PC-9 (cell line): ENCODE measurements around the gene MICALL2. TPM values are rescaled to one million over a fixed set of nuclear protein-coding genes. Genes with fewer than 3 reads are reported as not detected.

ENCODE experiments used
- BruUV-seq: library from RNA; stranded (reverse); fragments of 400-500 nt; replicated peaks from 2 replicates; lab custom pipeline; 2021; lab: Mats Ljungman, UMichigan
- CTCF ChIA-PET: fragments of 300-600 bp; sonication (Branson Sonifier 250); formaldehyde crosslinking; loops from one replicate; lab custom pipeline; 2022; ENCODE audit warnings: antibody characterized with exemption; lab: Charles Lee
- POLR2A ChIA-PET: fragments of 300-600 bp; sonication (Branson Sonifier 250); formaldehyde crosslinking; loops from one replicate; lab custom pipeline; 2022; ENCODE audit warnings: antibody characterized with exemption; ENCODE audit not compliant: unreplicated experiment; lab: Charles Lee
- DNase-seq, 2 experiments: peaks; one replicate each; pipeline versions ENCODE4 v3.0.0 to v3.0.0-alpha.2; 2015 to 2022; ENCODE audit warnings: mixed read lengths in 1 of 2
- H2AFZ ChIP-seq: fragments of 200-600 bp; sonication (generic); 2 replicates; pipeline ENCODE4 v1.8.1; 2017; ENCODE audit warnings: antibody characterized with exemption
- H3F3A ChIP-seq: fragments of 200-600 bp; sonication (generic); 2 replicates; pipeline ENCODE4 v1.8.1; 2017; ENCODE audit warnings: antibody characterized with exemption, mild to moderate bottlenecking, low read depth; ENCODE audit not compliant: insufficient read depth
- H3K27ac ChIP-seq: fragments of 200-600 bp; sonication (generic); 2 replicates; pipeline ENCODE4 v1.6.1; 2016; ENCODE audit warnings: mixed run types
- H3K27me3 ChIP-seq: fragments of 200-600 bp; sonication (generic); 2 replicates; pipeline ENCODE4 v1.6.1; 2016; ENCODE audit warnings: low read depth, mixed run types; ENCODE audit not compliant: insufficient read depth
- H3K36me3 ChIP-seq: fragments of 200-600 bp; sonication (generic); 2 replicates; pipeline ENCODE4 v1.6.1; 2016; ENCODE audit warnings: low read depth, mixed run types
- H3K4me1 ChIP-seq: fragments of 200-600 bp; sonication (generic); replicated peaks from 2 replicates; pipeline ENCODE4 v1.6.1; 2016; ENCODE audit warnings: mixed run types; ENCODE audit not compliant: insufficient read depth
- H3K4me2 ChIP-seq: fragments of 200-600 bp; sonication (generic); 2 replicates; pipeline ENCODE4 v1.6.1; 2017; ENCODE audit warnings: mixed run types
- H3K4me3 ChIP-seq: fragments of 200-600 bp; sonication (generic); 2 replicates; pipeline ENCODE4 v1.6.1; 2016; ENCODE audit warnings: mixed run types
- H3K79me2 ChIP-seq: fragments of 200-600 bp; sonication (generic); 2 replicates; pipeline ENCODE4 v1.6.1; 2017; ENCODE audit warnings: low read depth, mixed run types
- H3K9me2 ChIP-seq: fragments of 200-600 bp; sonication (generic); 2 replicates; pipeline ENCODE4 v1.8.1; 2017; ENCODE audit warnings: mild to moderate bottlenecking; ENCODE audit not compliant: insufficient read depth
- H3K9me3 ChIP-seq: fragments of 200-600 bp; sonication (generic); 2 replicates; pipeline ENCODE4 v1.8.1; 2016; ENCODE audit warnings: low read depth; ENCODE audit not compliant: insufficient read depth
- H4K20me1 ChIP-seq: fragments of 200-600 bp; sonication (generic); 2 replicates; pipeline ENCODE4 v1.8.1; 2017; ENCODE audit not compliant: insufficient read depth
- CTCF ChIP-seq: fragments of 200-600 bp; sonication (generic); conservative IDR thresholded peaks from 2 replicates; pipeline ENCODE4 v1.6.1; 2017; ENCODE audit warnings: mixed run types, antibody characterized with exemption, mild to moderate bottlenecking, moderate library complexity
- EZH2 ChIP-seq: fragments of 200-600 bp; sonication (generic); IDR thresholded peaks from 2 replicates; pipeline ENCODE4 v1.8.0; 2017; ENCODE audit warnings: antibody characterized with exemption, low read depth
- intact Hi-C: fragments of 100-400 bp; cut with micrococcal nuclease; formaldehyde crosslinking; loops from one replicate; pipeline ENCODE4 v1.10.0; 2022; ENCODE audit not compliant: unreplicated experiment
- total RNA-seq: library from RNA; stranded (reverse); gene quantifications from 2 replicates; pipeline ENCODE4 v1.2.3, GENCODE V29; 2021

The MICALL2 gene
- total RNA-seq, 1 experiment from 2014 or later: 104 TPM

GRCh38 chr7:1478480-1478879 is 19.2 kb upstream of the MICALL2 start:
- BruUV-seq: no TSS peak
- peaks cover 15% of the 10 kb centered on the region for H4K20me1 ChIP-seq
- no peaks in the 10 kb centered on the region for H3K9me2 ChIP-seq
- H3K4me3 ChIP-seq: no peak overlapping the region
- H3K4me1 ChIP-seq: no peaks in the 10 kb centered on the region
- TF ChIP-seq EZH2 (no peak), CTCF (no peak)
- no peaks in the 10 kb centered on the region for H3K79me2 ChIP-seq
- ChIA-PET CTCF (interaction anchor here (0.5 kb wide), 1 partner anchor 264 kb away, joined by 9 read pairs; no protein-coding TSS in a partner anchor), POLR2A (no interaction called here)
- no peak overlapping the region for H3K27ac ChIP-seq
- 0 out of 2 replicates have a peak, but pooled peaks cover 11% of the 10 kb centered on the region for H3F3A ChIP-seq
- H3K9me3 ChIP-seq: no peaks in the 10 kb centered on the region
- H3K27me3 ChIP-seq: no peaks in the 10 kb centered on the region
- DNase-seq: no peak
- no peak overlapping the region for H2AFZ ChIP-seq
- H3K36me3 ChIP-seq: peaks cover 4% of the 10 kb centered on the region; the same call in 1 of the 2 replicates
- H3K4me2 ChIP-seq: no peak overlapping the region
- intact Hi-C loops: no loop called here

GRCh38 chr7:1476859-1477258 is 17.6 kb upstream of the MICALL2 start:
- CTCF ChIA-PET: interaction anchor here (0.5 kb wide), 1 partner anchor 106 kb away, joined by 5 read pairs; no protein-coding TSS in a partner anchor
- Histone ChIP-seq H3K36me3 (peaks cover 6% of the 10 kb centered on the region; the same call in 1 of the 2 replicates), H3K79me2 (no peaks in the 10 kb centered on the region), H2AFZ (no peak overlapping the region), H3K9me2 (no peaks in the 10 kb centered on the region), H3K9me3 (no peaks in the 10 kb centered on the region), H3K4me1 (no peaks in the 10 kb centered on the region), H3K4me2 (no peak overlapping the region), H3F3A (0 out of 2 replicates have a peak, but pooled peaks cover 11% of the 10 kb centered on the region), H4K20me1 (peaks cover 16% of the 10 kb centered on the region; the same call in 1 of the 2 replicates), H3K27ac (no peak overlapping the region), H3K27me3 (no peaks in the 10 kb centered on the region), H3K4me3 (no peak overlapping the region)
- DNase-seq: no peak
- intact Hi-C loops: no loop called here
- TF ChIP-seq CTCF: no peak
- TF ChIP-seq EZH2: no peak
- BruUV-seq: no TSS peak
- POLR2A ChIA-PET: interaction anchor here (0.5 kb wide), 1 partner anchor 269 kb away, joined by 5 read pairs; no protein-coding TSS in a partner anchor

GRCh38 chr7:1475991-1476390 is 16.7 kb upstream of the MICALL2 start:
- DNase-seq: no peak
- 0 out of 2 replicates have a peak, but pooled peaks cover 11% of the 10 kb centered on the region for H3F3A ChIP-seq
- BruUV-seq: no TSS peak
- intact Hi-C loops: loop anchor here (2.0 kb wide), 1 partner anchor 253 kb away; no protein-coding TSS in a partner anchor
- no peak overlapping the region for H3K4me3 ChIP-seq
- no peaks in the 10 kb centered on the region for H3K4me1 ChIP-seq
- peaks cover 16% of the 10 kb centered on the region; the same call in 1 of the 2 replicates for H4K20me1 ChIP-seq
- H3K4me2 ChIP-seq: no peak overlapping the region
- H3K9me2 ChIP-seq: no peaks in the 10 kb centered on the region
- H3K36me3 ChIP-seq: peaks cover 6% of the 10 kb centered on the region; the same call in 1 of the 2 replicates
- no peak for TF ChIP-seq CTCF
- TF ChIP-seq EZH2: no peak
- H3K27me3 ChIP-seq: no peaks in the 10 kb centered on the region
- no peaks in the 10 kb centered on the region for H3K9me3 ChIP-seq
- POLR2A ChIA-PET: no interaction called here
- no peaks in the 10 kb centered on the region for H3K79me2 ChIP-seq
- CTCF ChIA-PET: no interaction called here
- H3K27ac ChIP-seq: no peak overlapping the region
- H2AFZ ChIP-seq: no peak overlapping the region
